HG02870 (cell line): ENCODE data around the gene SMOC2.

Experiments
- ATAC-seq: cut with Tn5 transposase; IDR thresholded peaks from one replicate; pipeline ENCODE4 v1.9.1; 2021; ENCODE audit warnings: mild to moderate bottlenecking, moderate library complexity; ENCODE audit not compliant: unreplicated experiment

The SMOC2 gene

DNA sequence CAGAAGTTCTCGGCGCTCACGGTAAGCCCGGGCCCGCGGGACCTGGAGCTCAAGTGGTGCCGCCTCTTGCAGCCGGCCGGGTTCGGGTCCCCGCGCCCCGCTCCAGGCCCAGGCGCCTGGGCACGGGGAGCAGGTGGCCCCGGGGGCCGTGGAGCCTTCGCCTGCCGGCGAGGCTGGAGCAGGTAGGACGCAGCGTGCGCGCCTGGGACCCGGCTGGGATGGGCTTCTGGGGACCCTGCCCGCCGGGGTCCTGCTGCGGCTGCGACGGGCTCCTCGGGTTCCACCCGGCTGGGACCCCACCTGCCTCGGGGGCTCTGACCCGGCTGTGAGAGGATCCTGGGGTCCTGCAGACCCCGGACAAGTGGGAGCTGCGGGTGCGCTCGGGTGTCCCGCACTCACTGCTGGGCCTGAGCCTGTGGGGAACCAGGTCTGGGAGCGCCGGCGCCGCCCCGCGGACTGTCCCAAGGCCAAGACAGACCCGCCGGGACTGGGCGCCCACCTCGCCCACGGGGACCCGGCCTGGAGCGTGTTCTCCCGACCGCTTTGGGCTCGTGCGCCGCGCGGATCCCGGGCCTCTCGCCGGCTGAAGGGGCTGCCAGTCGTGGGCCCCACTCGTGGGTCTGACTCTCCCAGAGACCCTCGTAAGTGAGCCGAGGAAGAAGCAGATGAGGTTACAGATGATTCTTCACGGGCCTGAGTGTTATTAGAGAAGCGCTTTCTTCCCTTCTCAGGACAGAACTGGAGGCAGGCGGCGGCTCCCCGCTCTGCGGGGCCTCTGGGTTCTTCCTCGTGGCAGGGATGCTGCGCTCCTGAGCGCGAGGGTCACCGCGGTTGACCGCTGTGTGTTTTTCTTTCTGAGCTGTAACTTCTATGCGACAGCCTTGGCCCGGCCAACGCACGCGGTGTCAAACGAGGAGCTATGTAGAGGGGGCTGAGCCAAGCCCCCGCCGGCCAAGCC lies 729 bp downstream of the SMOC2 start:
- no peak for ATAC-seq

DNA sequence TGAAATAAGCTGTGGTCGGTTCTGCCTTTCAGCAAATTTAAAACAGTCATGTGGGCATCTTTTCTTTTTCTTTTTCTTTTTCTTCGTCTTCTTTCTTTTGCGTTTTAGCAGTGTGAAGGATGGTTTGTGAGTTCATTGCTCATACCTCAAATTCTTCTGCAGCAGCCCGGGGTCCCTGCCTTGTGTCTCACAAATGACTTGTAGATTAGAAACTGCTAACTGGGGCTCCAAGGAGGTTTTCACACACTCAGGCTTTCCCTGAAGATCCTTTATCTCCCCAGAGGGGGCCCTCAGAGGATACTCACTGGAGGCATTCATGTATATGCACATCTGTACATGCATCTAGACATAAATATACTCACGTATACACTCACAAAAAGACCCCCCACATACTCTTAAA lies 1.7 kb downstream of the SMOC2 start:
- no peak for ATAC-seq

DNA sequence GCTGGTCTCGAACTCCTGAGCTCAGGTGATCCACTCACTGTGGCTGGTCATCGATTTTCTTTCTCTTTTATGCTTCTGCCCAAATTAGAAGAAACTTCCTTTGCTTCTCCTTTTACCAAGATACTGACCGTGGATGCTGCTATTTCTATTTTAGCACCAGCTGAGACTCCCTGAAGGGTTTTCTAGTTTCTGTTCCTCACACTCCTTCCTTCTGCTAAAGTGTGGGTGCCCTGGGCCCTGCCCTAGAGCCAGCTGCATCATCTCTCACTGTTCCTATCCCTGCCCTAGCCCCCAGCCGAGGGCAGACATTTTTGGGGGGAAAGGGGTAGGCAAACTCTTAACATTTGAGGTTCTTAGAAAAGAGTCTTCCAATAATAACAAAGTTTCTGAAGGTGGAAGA lies 6.3 kb downstream of the SMOC2 start:
- no peak for ATAC-seq

DNA sequence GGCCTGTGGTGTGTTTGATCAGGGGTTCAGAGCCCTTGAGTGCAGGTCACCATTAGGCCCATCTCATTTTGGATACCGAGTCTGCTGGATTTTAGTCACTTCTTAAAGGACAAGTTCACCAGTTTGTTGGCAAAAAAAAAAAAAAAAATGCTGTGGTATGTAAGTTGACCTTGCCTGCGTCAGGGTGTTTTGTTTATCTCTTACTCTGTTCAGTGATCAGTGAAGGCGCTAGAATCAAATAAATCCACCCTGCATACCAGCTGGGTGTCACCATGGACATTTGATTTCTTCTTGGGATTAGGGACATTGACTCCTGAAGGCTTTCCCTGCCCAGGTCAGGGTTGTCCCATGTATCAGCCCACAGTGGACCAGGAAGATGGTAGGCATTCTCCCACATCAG lies 6.7 kb downstream of the SMOC2 start:
- no peak for ATAC-seq

DNA sequence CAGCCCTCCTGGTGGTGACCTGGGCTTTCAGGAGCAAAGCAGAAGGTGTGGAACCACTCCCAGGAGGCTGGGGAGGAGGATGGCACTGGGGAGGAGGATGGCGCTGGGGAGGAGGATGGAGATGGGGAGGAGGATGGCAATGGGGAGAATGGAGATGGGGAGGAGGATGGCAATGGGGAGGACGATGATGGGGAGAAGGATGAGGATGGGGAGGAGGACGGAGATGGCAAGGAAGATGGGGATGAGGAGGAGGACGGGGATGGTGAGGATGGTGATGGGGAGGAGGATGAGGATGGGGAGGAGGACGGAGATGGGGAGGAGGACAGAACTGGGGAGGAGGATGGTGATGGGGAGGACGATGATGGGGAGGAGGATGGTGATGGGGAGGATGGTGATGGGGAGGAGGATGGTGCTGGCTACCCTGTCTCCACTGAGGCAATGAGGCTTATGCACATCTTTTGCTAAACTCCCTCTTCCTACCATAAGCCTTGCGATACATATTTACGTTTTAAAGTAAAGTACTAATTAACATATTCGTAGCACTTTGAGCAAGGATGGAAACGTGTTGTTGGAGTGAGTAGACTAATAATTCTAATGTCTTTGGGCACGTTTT lies 7.4 kb downstream of the SMOC2 start:
- ATAC-seq: no peak

DNA sequence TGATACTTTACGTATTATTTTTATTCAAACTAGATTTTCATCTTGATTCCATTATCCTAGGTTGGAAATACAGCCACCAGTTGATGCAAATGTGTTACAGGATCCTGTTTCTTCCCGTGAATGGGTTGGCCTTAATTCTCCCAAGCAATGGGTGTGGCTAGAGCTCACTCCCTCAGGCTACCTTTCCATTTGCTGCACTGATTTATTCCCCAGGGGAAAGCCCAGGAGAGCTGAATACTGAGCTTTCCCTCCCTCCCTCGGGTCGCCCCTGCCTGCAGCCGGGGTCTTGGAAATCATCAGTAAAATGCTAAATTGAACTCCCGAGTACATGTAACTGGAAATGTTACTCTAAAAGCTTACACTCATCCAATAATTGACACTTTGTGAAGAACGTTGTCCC lies 9.9 kb downstream of the SMOC2 start:
- ATAC-seq: no peak

DNA sequence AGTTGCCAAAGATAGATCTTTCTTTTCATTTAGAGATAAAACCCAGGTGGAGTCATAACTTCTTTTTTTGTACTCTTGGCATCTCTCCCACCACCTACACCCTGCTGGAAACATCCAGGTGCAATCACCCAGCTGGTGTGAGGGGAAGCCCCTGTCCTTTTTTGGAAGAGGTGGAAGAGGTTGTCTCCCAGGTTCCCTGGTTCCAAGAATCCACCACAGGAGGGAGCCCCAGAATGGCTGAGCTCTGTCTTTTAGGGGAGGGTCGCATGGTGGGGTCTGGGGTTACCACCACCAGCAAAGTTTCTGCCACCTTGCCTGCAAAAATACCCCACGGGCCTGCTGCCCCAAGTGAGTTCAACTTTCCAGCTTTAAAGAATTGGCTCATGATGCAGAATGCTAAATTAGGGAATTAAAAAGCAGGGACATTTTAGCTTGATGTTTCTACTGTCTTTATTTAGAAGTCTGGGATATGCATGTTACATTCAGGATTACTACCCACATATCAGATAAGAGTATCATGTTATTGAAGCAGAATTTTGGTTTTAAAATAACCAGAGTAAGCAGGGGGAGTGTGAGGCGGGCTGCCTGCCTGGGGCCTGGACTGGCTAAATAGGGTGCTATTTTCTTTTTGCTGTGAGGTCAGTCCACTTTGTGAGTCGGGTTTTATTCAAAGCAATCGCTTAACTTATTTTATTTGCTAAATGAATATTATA lies 11.0 kb downstream of the SMOC2 start:
- ATAC-seq: no peak

DNA sequence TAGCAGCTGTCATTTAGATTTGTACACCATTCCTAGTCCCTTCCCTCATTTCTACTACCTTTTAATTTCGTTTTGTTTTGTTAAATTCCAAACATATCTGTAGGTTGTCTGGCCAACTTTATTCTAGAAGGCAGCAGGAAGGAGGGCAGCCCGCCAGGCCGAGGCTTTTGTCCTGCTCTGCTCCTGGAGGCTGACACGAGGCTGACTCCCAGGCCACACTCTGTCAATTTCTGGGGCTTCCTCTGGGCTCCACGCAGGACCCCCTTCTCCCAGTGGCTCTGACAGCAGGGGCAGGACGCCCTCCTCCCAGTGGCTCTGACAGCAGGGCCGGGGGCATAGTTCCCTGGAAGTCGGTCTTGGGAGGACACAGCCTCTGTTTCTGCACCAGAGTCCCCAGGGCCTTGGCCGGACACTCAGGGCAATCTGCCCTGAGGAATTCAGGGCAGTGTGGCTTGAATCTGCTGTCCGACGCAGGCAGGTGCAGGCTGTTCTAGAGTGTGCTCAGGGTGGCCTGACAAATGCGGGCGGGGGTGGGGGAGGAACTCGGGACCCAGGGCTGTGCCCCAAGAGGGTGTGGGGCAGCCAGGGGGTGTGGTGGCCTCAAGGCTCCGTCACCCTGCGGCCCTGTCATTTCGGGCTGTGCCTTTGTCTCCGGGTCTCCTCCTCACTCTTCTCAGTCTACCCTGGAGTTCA lies 11.8 kb downstream of the SMOC2 start:
- ATAC-seq: no peak

DNA sequence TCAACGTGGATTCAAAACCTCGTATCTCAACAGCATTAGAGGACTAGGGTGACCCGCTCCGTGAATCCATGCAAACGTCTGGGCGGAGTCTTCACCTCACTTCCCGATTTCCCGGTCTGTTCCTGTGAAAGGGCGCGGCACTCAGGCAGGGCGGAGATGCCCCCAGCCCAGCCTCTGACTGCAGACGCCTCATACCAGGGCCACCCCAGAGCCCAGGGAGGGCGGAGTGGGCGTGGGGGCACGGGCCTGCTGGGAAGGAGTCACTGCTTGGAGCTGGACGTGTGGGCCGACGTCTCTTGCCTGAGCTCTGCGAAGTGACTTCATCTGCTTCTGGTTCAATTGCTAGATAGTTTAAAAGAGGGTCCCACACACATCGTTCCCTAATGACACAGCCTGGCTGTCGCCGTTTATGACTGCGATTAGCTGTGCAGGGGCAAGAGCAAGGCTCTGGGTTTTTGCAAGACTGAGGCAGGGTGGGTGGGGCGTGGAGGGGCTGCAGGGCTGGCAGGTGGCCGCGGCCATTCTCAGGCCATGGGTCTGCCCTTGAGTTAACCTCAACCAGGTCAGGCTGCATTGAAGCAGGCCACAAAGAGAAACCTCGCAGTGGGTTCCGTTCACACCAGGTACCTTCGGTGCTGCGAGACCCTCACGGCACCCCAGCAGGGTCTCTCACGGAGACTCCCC lies 15.0 kb downstream of the SMOC2 start:
- no peak for ATAC-seq

DNA sequence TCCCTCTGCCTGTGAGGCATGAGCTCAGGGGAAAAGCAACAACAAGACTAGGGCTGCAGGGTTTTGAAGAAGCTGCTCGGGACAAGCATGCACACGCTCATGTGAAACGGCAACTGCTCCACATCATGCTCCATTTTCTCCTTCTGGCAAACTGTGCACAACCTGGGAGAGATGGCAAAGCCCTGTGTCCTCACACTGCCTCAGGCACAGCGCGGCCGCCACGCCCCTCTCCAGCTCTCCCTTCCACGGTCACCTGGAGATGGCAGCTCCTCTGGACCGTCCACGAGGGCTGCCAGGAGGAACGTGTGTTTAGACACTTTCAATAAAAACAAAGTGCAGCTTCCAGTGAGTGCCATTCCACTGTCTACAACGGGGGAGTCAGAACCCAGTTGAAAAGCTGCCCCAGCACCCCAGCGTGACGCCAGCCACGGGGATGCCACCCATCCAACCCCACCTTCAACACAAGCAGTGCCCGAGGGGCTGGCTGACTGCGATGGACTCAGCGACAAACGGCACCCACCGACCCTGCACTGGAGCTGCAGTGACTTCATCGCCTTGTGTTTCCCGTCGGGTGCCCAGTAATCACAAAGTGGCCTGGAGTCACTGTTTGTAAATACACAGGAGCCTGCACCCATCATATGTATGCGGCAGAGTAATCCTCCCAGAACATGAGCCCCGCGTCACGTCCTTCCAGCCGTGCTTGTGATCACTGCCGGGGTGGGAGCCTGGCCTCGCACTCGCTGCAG lies 16.1 kb downstream of the SMOC2 start:
- no peak for ATAC-seq

DNA sequence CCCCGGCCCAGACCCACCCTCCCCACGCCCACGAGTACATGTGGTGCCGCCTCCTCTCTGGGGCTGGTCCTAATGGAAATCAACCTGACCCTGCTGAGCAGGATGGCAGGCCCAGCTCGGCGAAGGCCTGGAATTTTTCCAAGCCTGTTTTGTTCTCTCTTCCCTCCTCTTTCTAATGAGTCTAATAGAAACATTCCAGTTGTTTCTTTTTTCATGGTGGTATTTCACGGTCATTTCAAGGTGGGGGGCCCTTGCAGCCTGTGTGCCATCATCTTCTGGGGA lies 16.6 kb downstream of the SMOC2 start:
- no peak for ATAC-seq

DNA sequence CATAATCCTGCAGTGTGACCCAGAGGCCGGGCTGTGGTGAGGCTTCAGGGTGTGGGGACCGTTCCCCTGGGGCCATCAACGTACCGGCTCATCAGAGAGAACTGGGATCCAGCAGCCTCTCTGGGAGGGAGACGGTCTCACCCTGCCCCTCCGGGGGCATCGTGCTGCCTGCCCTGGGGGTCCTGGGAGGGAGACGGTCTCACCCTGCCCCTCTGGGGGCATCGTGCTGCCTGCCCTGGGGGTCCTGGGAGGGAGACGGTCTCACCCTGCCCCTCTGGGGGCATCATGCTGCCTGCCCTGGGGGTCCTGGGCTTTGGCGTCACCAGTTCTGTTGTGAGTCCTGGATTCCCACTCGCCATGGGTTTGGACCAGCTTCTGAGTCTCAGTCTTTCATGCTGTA lies 17.1 kb downstream of the SMOC2 start:
- ATAC-seq: no peak

DNA sequence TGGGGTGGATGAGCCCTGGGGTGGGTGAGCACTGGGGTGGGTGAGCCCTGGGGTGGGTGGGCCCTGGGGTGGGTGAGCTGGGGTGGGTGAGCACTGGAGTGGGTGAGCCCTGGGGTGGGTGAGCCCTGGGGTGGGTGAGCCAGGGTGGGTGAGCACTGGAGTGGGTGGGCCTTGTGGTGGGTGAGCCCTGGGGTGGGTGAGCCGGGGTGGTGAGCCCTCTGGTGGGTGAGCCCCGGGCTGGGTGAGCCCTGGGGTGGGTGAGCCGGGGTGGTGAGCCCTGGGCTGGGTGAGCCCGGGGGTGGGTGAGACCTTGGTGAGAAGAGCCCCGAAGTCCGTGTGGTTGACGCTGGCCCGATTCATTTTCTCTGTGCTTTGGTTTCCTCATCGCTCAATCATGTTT lies 18.6 kb downstream of the SMOC2 start:
- ATAC-seq: no peak

DNA sequence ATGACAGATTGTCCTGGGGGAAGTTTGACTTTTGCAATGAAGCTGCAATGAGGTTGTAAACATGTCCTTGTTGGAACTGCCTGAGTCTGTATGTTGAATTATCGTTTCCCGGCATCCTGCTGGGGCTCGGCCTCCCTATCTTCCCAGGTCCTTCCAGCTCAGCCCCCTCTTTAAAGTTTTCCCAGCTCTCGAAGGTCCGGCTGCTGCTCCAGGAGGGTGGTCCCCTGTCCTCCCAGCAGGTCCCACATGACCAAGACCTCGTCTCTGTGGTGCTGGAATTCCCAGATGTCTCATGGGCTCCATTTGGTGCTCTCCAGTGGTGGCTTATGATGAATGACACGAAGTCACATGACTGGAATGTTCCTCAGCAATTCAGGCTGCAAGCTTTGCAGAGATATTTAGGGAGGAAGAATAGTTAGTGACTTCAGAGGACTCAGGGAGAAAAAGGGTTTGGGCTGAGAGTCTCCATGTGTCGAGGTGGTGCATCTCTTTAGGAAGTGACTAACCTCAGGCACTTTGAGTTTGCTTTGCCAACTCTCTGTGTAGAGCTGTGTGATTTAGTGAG lies 21.4 kb downstream of the SMOC2 start:
- no peak for ATAC-seq

DNA sequence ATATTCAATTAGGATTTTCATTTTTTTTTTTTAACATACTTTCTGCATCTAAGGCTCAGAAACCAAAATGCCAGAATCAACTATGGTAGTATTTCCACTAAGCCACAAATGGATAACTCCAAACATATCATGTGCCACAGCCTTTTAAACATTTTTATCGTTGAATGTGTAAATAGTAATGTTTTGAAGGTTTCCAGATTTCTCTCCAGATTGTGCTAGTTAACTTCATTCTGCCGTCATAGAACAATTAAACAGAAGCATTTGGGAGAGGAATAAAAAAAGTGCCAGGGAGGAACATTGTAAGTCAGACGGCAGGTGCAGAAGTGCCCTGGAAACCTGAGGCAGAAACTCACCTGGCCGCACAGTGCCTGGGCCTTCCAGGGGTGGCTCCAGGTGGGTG lies 23.6 kb downstream of the SMOC2 start:
- ATAC-seq: no peak

DNA sequence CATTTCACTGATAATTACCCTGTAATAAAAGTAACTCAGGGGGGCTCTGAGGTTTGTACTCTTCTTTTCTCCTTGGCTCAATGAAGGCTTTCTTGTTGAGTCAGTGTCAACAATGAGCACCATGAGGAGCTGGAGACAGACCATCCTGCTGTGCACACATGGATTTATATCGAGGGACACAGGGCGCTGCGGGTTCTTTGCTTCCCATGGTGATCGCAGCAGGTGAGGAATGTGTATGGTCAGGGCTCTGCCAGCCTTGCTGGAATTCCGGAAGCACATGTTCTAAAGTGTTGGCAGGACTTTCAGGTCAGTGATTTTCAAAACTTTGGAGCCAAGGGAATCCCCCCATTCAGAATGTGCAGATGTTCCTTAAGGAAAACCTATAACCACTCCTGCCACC lies 27.1 kb downstream of the SMOC2 start:
- ATAC-seq: no peak

DNA sequence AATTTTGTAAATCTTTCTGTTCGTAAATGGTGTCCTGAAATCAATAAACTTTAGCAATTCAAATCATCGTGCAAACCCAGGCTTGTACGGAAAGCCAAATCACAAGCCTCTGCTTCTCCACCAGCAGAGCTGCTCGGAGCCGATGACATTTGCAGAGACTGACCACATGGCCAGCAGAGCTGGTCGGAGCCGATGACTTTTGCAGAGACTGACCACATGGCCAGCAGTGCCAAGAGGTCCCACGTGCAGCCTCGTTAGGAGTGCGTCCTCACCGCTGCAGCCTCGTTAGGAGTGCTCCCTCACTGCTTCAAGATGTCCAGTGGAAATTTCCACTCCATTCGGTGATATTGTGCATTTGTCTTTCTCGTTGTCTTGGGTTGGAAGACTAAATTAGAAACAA lies 28.5 kb downstream of the SMOC2 start:
- ATAC-seq: no peak

DNA sequence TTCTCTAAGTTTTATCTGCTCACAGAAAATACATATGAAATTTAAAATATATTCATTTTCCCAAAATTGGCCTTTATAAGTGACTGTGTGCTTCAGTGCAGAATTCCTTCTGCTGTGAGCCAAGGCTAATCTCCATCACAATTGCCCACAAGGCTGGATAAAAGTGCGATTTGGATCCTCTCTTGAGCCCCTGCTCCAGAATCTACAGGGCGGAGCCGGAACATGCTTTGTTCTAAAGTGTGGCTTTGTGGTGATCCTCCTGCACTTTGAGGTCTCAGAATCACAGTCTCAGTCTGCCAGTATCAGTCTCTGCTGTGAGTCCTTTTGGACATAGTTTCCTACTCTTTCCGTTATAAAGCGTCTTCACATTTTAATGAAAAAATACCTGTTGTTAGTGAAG lies 28.9 kb downstream of the SMOC2 start:
- no peak for ATAC-seq

DNA sequence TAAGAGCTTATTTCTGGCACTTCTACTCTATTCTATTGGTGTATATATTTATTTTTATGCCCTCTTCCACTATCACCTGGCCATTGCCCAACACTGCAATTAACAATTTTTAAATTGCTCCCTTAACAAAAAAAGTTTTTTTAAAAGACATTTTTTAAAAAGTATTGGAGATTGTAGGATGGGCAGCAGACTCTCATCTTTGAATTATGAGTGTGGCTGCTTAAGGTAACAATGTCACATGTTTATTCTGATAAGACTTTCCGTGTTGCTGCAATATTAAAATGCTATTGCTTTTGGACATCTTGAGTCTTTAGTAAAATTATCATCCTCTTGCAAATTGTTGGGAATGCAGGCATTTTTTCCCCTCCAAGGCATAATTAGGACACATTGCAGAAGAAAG lies 31.4 kb downstream of the SMOC2 start:
- no peak for ATAC-seq

DNA sequence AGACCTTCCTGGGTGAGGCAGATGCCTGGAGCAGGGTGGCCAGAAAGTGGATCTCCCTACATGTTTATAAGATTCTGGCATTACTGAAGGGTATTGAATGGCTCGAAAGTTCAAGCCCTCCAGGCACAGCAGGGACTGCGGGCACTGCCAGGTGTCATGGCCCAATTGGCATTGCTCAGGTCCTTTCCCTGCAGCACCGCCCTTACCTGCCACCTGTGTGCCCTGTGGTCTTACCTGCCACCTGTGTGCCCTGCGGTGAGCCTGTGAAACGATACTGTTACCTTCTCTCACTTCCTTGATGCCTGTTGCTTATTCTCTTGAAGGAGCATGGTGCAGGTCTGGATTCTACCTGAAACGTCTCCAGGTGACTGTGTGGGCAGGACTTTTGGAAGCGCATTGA lies 32.2 kb downstream of the SMOC2 start:
- no peak for ATAC-seq
